GM21526 (cell line): Measurements from ENCODE around the gene BEST3.
"Not testable (repeated sequence)": the region's sequence is repeated elsewhere in the genome, so short reads cannot be mapped to it uniquely, and the experiment has no call there.

Experiments used
- ATAC-seq: cut with Tn5 transposase; IDR thresholded peaks from one replicate; pipeline ENCODE4 v1.9.1; 2021; ENCODE audit warnings: moderate library complexity; ENCODE audit not compliant: unreplicated experiment, low FRiP score

BEST3 gene

DNA sequence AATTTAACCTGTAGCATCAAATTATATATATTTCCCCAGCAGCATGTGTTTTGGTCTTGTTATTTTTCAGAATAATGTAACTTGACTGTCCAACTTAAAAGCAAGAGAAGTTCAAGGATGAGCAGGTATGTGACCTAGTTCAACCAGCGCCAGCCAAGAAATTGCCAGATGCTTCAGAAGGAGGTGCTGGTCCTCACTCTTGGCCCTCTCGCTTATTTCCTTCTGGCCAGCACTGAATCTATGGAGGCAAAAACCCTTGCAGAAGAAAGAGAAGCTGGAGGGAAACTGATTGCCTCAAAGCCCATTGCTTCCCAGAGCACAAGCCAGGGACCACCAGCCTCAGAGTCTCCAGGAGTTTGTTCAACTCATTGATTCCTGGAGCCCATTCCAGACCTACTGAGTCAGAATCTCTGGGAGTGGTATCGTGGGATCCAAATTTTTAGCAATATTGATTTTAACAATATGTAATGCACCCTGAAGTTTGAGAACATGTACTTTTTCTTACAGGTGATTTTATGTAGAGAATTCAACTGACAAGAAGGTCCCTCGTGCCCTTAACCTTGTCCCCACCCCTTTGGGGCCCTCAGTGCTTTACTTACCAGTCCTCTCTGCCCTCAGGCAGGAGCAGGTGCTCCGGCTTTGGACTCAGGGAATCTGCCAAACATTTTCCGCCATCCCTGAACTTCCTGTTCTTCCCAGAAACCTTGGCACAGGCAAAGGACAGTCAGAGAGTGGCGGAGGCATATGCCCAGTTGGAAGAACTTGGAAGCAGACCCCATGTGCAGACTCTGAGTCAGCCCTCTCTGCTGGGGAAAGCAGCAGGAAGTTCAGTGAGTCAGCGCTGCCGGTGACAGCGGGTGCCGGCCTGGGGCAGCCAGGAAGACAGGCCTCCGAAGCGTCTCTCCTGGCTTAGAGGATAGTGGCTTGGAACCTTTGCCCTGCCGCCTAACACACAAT lies 10.4 kb downstream of the BEST3 start:
- ATAC-seq, result no peak

DNA sequence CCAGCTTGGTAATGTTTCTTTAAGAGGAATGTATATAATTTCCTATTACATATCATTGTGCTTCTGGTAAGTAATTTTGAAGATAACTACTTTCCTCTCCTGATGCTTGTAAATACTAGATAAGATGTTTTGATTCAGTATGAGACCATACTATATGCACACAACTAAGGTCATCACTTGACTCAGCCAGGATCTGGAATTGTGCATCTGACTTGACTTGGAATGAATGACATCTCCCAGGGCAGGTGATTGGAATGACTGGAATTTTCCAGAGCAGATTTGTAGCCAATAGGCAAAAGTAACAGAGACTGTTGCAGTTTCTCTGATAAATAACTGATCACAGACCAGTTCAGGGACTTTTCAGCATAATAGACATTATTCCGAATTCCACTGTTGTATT lies 11.1 kb downstream of the BEST3 start:
- no peak for ATAC-seq

DNA sequence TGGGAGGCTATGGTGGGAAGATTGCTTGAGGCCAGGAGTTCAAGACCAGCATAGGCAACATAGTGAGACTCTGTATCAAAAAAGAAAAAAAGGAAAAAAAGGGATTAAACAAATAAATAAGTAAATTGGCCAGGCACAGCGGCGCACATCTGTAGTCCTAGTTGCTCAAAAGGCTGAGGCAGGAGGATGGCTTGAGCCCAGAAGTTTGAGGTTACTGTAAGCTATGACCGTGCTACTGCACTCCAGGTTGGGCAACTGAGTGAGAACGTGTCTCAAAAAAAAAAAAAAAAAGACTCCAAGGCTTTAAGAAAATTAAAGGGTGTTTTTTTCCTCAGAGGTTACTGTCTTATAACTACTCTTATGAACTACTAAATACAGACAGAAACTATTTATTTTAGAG lies 11.7 kb downstream of the BEST3 start:
- ATAC-seq, result no peak

DNA sequence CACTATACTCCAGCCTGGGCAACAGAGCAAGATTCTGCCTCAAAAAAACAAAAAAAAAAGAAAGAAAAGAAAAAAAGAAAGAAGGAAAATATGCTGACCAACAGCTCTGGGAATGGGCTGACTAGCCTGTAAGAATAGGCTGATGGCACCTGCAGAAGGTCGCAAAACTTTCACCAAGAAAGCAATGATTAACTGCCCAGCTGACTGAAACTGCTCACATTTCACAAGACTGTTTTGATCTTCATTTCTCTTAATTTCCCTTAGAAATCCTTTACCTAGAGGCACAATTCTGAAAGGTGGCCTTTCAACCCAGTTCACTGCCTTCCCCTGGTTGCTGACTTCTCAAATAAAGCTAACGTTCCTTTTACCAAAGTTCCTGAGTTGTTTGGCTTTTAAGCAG lies 12.4 kb downstream of the BEST3 start:
- no peak for ATAC-seq

DNA sequence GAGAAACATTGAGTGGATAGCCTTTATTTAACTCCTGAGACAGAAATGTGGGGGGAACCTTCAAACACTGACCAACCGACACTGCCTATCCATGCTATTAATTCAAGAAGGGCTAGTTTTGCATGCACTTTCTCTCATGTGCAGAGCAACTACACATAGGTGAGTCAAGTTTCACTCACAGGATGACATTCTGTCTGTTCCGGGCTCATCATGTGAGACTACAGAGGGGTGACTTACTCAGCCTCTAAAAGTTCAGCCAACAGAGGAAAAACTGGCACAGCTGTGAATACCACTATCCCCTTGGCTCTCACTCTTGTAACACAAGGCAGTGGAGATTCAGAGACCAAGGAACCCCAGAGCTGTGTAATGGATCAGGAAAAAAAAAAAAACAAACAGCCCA lies 13.3 kb downstream of the BEST3 start:
- ATAC-seq, result no peak

DNA sequence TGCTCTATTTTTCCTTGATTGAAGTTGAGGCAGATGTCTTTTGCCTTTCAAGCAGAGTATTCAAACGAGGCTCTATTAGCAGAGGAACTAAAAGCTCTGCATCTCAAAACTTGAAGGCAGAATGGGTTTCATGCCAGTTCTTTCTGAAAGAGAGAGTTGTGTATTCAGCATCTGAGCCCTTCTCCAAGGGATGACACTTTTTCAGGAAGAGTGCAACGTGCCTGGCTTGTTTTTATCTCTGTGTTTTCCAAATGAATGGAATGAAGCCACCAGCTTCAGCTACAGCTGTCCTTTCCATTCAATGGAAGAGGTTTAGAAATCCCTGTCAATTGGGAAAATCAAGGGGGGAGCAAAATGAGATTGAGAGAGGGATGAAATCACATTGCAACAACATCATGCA lies 14.6 kb downstream of the BEST3 start:
- ATAC-seq, result no peak

DNA sequence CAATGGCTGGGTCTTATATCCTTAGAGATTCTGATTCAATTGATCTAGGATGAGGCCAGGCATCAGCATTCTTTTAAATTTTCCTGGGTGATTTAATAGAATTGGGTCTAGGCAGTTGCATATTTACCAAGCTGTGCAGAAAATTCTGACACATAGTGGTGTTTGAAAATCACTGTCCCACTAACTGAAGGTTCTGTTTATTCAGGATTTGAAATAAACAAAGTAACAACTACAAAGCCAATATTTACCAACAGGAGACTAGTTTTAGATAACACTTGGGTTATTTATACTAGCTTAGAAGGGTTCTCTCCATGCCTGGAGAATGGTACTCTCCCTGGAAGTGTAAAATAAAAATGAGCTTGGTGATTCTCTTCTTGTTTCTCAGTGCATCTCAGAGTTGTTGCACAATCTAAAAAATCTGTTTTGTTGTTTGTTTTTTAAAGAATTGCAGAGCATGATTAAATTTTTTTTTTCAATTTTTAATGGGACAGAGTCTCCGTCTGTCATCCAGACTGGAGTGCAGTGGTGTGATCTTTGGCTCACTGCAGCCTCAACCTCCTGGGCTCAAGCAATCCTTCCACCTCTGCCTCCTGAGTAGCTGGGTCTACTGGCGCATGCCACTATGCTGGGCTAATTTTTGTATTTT lies 16.9 kb downstream of the BEST3 start:
- ATAC-seq, result no peak

DNA sequence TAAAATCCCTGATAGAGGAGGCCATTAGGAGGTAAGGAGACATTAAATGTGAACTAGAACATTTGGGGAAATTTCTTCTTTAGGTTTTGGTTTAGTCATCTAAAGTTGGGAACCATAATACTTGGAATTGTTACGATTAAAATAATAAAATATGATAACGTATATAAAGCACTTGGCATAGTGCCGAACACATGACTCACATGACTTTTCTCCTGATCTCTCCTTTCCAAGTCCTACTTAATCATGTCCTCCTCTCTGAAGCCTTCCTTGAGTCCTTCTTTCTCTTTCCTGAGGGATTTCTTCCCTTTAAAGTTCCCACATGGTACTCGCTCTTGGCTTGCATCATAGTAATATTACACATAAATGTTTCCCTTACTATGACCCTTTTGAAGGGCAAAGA lies 20.0 kb downstream of the BEST3 start:
- no peak for ATAC-seq

DNA sequence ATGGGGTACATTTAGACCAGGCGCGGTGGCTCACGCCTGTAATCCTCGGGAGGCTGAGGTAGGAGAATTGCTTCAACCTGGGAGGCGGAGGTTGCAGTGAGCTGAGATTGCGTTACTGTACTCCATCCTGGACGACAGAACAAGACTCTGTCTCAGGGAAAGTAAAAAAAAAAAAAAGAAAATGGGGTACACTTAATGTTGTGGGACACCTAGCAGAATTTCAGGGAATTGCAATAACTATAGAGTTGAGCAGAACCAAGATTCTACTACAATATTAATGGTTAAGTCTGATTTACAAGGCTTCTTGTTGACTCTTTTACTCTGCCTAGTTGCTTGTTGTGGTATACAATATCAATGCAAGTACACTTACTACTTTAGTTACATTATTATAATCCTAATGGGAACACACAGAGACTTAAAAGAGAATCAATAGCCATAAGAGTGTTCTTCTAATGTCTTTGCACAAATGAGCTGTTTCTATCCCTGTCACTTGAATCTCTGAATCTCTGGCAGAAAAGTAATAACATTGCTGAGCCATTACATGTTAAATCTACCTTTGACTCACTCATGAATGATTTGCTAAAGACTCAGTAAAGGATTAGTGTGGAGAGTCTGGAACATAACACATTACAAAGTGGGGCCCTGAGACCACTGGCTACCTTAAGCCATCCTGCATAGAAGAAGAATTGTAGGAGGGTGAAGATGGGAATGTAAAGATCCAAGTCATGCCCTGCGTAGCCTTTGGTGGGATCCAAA lies 22.7 kb downstream of the BEST3 start:
- no peak for ATAC-seq

DNA sequence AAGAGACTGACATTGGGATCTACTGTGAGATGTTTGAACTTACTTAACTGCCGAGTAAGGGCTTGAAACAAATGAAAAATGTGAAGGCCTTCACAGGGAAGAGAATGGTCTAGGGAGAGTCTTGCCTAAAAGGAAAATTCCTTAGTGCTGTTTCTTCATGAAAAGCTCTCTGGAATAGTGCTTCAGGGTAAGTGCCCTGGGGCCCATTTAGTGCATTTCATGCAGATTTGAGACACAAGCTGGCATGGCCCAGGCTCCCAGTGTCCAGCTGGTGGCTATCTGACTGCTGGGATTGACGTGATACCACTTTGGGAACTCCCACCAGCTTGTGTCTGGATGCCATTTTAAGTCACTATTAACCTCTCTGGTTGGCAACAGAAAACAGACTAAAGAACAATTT lies 26.9 kb downstream of the BEST3 start:
- ATAC-seq, result no peak

DNA sequence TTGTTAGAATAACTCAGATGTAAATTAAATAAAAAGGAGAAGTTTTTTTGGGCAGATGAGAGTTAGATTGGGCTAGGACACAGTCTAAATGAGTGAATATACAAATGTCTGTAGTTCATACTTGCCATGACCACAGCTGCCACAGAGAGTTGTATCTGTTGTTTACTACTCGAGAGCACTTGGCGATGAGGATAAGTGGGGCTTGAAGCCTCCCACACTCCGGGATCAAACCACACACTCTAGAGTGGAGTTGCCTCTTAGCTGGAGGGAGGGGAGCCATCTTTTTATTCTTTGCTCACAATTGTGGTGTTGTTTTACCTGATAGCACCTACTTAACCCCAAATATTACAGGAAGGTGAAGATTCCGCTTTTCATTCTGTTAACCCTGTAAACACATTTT lies 27.5 kb downstream of the BEST3 start:
- ATAC-seq, result no peak

DNA sequence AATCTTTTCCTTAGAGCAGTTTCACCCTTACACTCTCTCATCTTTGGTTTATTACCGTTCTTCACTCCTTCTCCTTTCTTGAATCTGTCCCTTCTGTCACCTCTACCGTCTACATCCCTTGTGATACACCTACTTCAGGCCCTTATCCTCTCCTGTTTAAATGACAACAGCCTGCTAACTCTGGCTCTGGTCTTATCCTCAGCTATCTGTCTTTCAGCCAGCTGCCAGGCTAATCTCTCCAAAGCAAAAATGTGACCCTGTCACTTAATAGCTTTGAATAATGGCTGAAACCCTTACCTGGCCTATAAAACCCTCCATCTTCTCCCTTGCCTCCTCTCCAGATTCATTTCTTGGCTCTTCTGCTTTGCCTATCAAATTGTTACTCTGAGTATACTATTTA lies 32.3 kb downstream of the BEST3 start:
- no peak for ATAC-seq

DNA sequence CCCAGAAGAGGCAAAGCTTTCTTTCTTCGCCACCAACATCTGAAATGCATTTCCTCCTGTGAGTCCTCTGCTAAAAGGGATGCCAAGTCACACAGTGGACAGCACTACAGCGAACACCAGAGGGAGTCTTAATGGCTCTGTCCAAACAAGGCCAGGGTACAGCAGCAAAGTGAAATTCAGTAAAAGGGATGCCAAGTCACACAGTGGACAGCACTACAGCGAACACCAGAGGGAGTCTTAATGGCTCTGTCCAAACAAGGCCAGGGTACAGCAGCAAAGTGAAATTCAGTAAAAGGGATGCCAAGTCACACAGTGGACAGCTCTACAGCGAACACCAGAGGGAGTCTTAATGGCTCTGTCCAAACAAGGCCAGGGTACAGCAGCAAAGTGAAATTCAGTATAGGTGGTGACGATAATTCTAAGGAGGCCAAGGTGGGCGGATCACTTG lies 34.1 kb downstream of the BEST3 start:
- not testable (repeated sequence) for ATAC-seq

DNA sequence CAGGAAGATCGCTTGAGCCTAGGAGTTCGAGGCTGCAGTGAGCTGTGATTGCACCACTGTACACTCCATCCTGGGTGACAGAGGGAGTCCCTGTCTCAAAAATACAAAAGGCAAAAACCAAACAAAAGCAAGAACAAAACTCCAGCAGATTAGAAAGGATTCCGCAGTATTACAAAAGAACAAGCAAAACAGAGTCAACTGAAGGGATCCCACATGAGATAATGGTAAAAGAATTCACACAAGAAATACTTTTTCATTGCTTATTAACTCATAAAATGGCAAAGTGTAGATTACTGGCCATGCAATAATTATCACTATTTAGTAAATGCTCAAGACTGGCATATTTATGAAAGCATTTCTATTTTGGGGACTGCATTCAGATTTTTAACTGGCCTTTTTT lies 35.4 kb downstream of the BEST3 start:
- no peak for ATAC-seq

DNA sequence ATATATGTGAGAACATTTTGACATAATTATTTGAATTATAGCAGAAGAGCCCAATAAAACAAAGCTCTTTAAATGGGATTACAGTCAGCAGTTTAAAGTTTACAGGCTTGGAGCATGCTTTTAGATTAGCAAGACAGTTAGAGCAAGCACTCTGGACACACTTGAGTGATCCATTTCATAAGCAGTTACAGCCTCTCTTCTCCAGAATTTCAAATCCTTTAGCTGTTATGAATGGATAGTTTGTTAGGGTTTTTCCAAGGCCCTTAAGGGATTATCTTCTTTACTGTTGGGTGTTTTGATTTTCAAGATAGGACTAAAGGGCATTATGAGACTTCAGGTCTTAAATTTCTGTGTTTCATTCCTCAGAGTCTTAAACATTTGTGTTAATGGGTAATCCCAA lies 36.3 kb downstream of the BEST3 start:
- no peak for ATAC-seq

DNA sequence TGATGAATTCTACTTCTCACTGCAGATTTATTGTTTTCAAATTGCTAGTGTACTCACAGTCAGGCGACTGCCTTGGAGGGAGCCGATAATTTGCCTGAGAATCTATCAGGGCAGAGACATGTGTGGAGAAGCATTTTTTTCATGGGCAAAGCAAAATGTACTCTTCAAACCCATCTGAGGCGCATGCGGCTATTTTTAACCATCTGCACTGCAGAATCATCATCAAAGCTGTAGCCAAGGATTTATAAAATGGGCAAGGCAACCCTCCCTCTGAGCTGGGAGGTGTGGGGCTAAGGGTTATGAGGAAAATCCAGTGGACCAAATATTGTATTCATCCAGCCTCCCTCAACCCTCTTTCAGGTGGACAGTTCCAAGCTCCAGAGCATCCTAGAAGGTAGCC lies 37.7 kb downstream of the BEST3 start:
- no peak for ATAC-seq

DNA sequence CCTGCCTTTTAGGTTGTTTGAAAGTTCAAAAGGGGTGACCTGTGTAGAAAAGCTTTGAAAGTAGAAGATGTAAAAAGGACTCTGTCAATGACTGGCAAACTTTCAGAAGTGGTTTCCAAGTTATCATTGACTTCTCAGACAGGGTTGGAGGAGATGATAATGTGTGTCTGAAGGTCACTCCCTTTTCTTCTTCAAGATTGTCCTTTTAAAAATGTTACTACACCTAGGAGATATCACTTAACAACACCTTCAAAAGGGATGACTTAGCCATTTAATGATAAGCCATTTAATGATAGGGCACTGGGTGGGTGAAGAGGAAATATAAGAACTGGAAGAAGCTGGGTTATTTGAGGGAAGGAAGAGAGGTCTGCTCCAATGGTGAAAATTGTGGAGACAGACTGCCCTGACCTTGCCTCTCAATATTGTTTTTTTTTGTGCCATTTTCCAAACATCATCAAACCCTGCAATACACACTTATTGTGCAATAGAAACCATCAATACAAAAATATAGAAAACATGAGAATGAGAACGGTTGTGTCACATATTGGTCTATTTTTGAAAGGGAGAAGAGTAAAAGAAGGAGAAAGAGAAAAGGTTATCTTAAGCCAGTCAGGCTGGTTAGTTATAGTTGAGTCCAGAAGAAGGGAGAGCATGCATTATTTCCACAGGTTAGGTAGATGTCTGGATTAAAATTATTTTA lies 38.8 kb downstream of the BEST3 start:
- ATAC-seq, result no peak

DNA sequence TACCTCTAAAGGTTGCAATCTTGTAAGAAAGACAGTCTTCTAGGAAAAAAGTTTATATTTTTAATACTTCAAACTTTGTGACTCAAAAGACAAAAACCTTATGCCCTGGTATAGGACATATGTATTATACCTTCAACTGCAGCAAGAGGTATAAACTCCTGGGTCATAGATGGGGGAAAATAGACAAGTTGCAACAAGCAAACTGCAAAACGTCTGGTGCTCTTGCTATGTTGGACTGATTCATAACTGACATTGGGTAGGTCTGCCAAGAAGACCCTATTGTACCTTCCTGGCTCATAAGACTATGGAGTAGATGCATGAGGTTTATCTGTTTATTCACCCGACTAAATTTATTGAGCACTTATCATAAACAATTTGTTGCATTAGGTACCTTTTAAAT lies 40.9 kb downstream of the BEST3 start:
- ATAC-seq, result no peak

DNA sequence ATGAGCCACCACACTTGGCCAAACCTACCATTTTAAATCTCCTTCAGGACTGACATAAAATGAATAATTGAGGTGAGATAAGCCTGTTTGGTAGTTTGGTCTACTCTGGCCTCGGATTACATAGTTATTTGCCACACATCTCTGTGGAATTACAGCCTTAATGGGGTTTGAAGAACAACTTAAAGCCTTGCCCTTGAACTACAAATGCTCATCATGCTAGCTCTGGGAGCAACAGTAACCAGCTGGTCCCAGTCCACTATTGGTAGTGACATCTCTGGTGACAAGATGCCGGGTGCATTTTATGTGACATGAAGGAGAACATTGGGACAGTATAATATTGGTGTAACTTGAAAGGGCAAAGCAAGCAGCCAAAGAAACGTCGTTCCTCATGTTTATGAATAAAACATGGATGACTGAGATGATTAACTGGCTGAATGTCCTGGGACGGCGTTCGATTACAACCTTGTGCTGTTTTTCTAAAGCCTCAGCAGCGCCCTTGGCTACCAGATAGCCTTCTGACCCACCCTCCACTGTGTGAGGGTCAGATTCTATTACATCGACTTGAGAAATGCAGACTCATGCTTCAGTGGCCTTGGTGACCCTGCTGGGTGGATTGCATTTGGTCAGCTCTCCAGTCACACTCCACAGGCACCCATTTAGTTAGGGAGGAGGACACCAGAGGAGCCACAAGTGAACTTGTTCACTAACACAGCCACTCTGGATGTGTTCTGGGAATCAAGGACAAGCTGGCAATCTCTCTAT lies 41.5 kb downstream of the BEST3 start:
- ATAC-seq, result no peak
